GM12872 (cell line): ENCODE measurements around the gene NRP1.

Source experiments
- TF ChIP-seq, protein P1 (sequence below): IDR thresholded peaks from 3 replicates; pipeline ENCODE4 v1.5.1; 2011; ENCODE audit warnings: low read depth, mild to moderate bottlenecking, low read length, moderate library complexity; ENCODE audit not compliant: insufficient read depth

Gene NRP1

GRCh38 chr10:33141251-33141650, 193.2 kb downstream of the NRP1 start:
- TF ChIP-seq, protein P1, sequence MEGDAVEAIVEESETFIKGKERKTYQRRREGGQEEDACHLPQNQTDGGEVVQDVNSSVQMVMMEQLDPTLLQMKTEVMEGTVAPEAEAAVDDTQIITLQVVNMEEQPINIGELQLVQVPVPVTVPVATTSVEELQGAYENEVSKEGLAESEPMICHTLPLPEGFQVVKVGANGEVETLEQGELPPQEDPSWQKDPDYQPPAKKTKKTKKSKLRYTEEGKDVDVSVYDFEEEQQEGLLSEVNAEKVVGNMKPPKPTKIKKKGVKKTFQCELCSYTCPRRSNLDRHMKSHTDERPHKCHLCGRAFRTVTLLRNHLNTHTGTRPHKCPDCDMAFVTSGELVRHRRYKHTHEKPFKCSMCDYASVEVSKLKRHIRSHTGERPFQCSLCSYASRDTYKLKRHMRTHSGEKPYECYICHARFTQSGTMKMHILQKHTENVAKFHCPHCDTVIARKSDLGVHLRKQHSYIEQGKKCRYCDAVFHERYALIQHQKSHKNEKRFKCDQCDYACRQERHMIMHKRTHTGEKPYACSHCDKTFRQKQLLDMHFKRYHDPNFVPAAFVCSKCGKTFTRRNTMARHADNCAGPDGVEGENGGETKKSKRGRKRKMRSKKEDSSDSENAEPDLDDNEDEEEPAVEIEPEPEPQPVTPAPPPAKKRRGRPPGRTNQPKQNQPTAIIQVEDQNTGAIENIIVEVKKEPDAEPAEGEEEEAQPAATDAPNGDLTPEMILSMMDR: no peak

DNA sequence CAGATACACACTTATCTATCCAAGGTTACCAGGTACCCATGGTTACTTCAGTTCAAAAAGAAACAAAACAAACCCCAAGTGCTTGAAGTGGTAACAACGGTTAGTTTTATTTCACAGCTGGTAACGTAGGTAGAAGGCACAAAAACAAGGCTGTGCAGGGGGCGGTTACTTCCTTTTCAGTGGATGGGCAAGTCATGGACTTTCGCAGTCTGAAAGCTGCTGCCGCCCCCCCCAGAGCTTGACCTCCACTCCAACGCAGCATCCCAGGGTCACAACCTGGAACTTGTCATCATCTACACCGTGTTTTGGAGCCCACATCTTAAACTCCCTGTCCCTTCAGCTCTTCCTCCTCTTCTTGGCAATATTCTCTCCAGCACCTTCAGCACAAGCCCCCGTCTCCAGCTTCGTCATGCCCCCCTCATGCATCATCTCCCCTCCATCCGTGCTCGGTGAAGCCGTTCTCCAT, 195.3 kb downstream of the NRP1 start:
- TF ChIP-seq, protein P1: no peak

DNA sequence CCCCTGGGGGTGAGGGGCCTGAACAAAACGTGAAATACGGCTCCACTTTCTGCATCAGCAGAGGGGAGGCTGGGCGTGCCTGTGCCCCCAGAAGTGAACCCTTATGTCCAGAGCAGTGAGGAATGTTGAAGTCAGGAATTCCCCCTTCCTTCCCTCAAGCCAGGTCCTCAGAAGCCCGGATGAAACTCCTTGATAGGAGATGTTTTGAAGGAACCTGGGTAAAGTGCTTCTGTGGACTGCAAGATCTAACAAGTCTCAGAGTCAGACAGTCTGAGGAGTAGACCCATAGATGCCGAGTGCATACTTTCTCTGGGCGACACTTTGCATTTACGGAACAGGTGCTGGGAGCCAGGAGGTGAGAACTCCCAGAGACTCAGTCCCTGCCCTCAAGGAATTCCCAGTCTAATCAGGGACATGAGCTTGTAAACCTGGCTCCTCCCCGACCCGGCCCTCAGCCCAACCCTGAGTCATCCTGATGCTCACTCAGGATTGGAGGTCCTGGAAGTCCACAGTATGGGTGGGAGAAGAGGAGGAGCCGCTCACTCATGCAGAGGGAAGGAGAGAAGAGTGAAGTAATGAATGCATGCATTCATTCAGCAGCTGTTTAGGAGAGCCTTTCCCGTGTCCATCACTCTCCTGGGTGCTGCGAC, 197.0 kb downstream of the NRP1 start:
- TF ChIP-seq, protein P1: no peak

DNA sequence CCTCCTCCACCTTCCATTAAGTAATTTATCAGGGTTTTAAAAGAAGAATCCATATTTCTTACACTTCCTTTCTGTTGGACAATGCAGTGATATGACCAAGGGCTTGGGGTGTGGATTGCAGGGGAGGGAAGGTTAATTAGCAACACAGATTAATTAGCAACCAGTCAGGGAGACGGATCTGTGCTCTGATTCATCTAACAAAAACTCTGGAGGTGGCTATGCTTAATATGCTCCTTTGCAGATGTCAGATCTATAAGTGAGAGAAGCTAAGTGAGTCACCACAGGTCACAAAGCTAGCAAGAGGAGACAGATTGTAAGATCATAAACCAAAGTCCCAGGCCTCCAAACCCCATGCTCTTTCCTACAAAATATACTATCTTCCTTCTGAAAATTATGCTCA, 197.7 kb downstream of the NRP1 start:
- TF ChIP-seq, protein P1: no peak

GRCh38 chr10:33136271-33136670, 198.2 kb downstream of the NRP1 start:
- TF ChIP-seq, protein P1: no peak

- TF ChIP-seq, protein P1: no peak
Measured at GRCh38 chr10:33134011-33134751, 200.3 kb downstream of the NRP1 start.

- TF ChIP-seq, protein P1: no peak
Measured at GRCh38 chr10:33133557-33133956, 200.9 kb downstream of the NRP1 start.
